Measurements from ENCODE around the gene PMEL.
"Not testable (repeated sequence)": the region's sequence is repeated elsewhere in the genome, so short reads cannot be mapped to it uniquely, and the experiment has no call there.

PMEL gene

DNA sequence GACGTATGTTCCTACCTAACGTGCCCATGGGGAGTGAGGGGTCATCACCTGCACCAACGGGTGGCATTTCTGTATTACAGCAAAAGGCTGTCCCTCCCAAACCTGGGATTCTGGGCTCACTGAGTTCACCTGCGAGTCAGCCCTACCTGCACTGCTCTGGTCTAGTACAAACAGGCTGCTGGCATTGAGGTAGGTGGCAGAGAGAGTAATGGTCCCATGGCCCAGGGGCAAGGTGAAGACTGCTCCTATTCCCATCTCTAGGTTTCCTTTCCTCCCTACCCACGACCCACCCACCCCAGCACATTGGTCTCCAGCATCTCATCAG lies 31.7 kb upstream of the PMEL start:
- H3K36me3 ChIP-seq (ENCODE audit: control insufficient read depth, insufficient read depth, low read length), result peaks cover 7% of the 10 kb centered on the region
- no peaks in the 10 kb centered on the region for H3K4me1 ChIP-seq (ENCODE audit: control insufficient read depth, insufficient read depth, low read length)
- H3K9ac ChIP-seq (ENCODE audit: low read depth, low read length), result peak overlapping the region; percentile 95
- peak overlapping the region; percentile 96 for H3K4me3 ChIP-seq (ENCODE audit: low read depth, low read length)
- no peaks in the 10 kb centered on the region for H3K27me3 ChIP-seq (ENCODE audit: control insufficient read depth, insufficient read depth, low read length)
- no peaks in the 10 kb centered on the region for H3K9me3 ChIP-seq (ENCODE audit: control insufficient read depth, insufficient read depth, low read length)

DNA sequence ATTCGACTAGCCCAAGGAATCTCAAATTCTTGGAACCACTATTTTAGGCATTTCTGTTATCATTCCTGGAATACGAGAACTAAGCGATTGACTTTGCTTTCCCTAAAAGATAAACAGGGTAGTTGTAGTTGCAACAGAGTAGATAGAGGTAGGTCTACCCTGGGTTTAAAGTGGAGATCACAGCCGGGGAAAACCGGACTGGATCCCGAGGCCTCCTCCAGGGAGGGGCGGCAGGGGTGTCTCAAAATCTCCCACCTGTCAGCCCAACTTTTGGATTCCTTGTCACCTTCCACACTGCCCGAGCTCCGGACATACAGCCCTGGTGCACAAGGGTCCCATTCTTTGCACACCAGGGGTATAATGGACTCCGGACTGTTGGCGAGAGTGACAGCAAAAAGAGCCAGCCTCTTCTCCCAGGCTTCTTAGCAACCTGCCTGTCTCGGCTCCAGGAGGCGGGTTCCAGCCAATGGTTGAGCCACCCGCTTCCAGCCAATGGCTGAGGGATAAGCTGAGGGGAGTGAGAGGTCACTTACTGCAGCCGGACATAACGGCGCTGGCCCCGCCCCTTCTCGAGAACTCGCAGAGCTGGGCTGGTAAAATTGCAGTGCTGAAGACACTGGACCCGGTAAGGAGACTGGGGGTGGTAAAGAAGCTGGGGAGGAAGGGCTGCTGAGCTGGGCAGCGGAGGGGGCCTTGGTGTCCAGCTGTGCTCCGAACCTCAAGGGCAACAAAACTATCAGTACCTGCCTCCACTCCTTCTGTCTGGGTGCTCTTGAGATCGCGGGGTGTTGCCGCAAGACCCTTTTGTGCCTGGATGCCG lies 31.1 kb upstream of the PMEL start, which contains the start of gene SUOX:
Gene SUOX (plus strand): TSS at position 562 of the 820 bp plus-strand sequence. CDS start 4,946 bp downstream, outside the sequence.
- peak within 1 kb of the TSS; percentile 96 for H3K4me3 ChIP-seq (ENCODE audit: low read depth, low read length)
- no peaks in the 10 kb centered on the region for H3K4me1 ChIP-seq (ENCODE audit: control insufficient read depth, insufficient read depth, low read length)
- peak within 1 kb of the TSS; percentile 95 for H3K9ac ChIP-seq (ENCODE audit: low read depth, low read length)
- no peaks in the 10 kb centered on the region for H3K9me3 ChIP-seq (ENCODE audit: control insufficient read depth, insufficient read depth, low read length)
- peaks cover 11% of the 10 kb centered on the region for H3K36me3 ChIP-seq (ENCODE audit: control insufficient read depth, insufficient read depth, low read length)
- no peaks in the 10 kb centered on the region for H3K27me3 ChIP-seq (ENCODE audit: control insufficient read depth, insufficient read depth, low read length)

DNA sequence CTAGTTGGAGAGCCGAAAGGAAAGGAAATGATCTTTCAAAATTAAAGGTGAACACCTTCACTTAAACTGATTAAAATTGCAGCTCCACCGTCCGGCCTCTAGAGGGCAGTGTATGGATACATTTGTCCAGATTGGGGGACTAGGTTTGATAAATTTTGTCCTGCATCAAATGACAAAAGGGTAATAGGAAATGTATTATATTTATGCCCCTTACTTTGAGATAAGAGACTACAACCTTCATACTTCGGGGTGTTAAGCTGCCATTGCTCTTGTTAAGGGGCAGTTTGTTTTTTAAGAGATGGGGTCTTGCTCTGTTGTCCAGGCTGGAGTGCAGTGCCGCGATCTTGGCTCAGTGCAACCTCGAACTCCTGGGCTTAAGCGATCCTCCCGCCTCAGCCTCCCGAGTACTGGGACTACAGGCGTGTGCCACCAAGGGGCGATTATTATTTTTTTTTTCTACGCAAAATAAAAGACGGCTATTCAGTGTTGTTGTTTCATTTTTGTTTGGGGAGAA lies 30.4 kb upstream of the PMEL start:
- Histone ChIP-seq H3K4me1 (ENCODE audit: control insufficient read depth, insufficient read depth, low read length) (no peaks in the 10 kb centered on the region), H3K27me3 (ENCODE audit: control insufficient read depth, insufficient read depth, low read length) (no peaks in the 10 kb centered on the region), H3K9ac (ENCODE audit: low read depth, low read length) (no peak overlapping the region), H3K4me3 (ENCODE audit: low read depth, low read length) (peak overlapping the region; percentile 78), H3K9me3 (ENCODE audit: control insufficient read depth, insufficient read depth, low read length) (no peaks in the 10 kb centered on the region), H3K36me3 (ENCODE audit: control insufficient read depth, insufficient read depth, low read length) (peaks cover 12% of the 10 kb centered on the region)

DNA sequence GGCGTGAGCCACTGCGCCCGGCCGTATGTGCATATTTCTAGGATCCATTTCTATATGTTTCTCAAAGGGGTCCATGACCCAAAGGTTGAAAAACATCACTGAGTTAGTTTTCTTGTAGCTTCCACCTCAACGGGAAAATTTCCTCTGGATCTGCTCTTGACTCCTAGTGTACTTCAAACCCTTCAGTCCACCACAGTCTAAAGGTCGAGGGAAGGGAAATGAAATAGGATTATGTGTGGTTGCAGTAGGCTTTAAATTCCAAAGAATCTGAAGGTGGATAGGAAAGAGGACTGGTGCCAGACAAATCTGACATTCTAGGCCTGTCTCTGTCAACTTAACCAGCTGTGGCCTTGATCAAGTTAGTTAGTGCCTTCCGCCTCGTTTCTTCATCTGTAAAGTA lies 29.5 kb upstream of the PMEL start:
- no peaks in the 10 kb centered on the region for H3K27me3 ChIP-seq (ENCODE audit: control insufficient read depth, insufficient read depth, low read length)
- H3K4me1 ChIP-seq (ENCODE audit: control insufficient read depth, insufficient read depth, low read length), result no peaks in the 10 kb centered on the region
- no peaks in the 10 kb centered on the region for H3K9me3 ChIP-seq (ENCODE audit: control insufficient read depth, insufficient read depth, low read length)
- no peak overlapping the region for H3K4me3 ChIP-seq (ENCODE audit: low read depth, low read length)
- peaks cover 19% of the 10 kb centered on the region for H3K36me3 ChIP-seq (ENCODE audit: control insufficient read depth, insufficient read depth, low read length)
- H3K9ac ChIP-seq (ENCODE audit: low read depth, low read length), result no peak overlapping the region

DNA sequence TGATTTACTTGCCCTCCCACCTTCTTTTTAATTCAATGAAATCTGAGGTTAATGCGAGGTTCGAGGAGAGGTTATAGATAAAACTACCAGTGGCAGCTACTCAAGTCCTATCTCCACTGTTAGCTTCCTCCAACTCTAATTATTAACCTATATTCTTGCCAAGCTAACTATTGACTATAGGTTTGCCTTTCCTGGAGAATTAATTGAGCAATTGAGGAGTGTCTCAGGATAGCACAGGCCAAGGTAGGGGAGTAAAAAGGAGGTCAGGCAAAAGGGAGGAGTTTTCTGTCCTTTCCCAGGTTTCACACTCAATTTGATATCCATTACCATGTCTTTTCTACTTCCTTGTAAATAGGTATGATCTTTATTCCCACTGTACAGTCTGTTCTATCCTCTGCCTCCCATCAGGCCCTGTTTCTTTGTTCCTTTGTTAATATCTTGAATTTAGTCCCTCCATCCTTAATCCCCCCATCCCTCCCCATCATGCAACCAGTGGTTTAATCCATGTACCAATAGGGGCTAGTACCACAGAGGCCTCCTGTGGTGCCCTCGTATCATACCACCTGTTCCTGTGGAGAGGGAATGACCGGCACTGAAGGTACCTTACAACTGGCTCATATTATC lies 27.5 kb upstream of the PMEL start:
- Histone ChIP-seq H3K36me3 (ENCODE audit: control insufficient read depth, insufficient read depth, low read length) (peaks cover 30% of the 10 kb centered on the region), H3K9me3 (ENCODE audit: control insufficient read depth, insufficient read depth, low read length) (no peaks in the 10 kb centered on the region), H3K9ac (ENCODE audit: low read depth, low read length) (no peak overlapping the region), H3K4me3 (ENCODE audit: low read depth, low read length) (no peak overlapping the region), H3K27me3 (ENCODE audit: control insufficient read depth, insufficient read depth, low read length) (no peaks in the 10 kb centered on the region), H3K4me1 (ENCODE audit: control insufficient read depth, insufficient read depth, low read length) (no peaks in the 10 kb centered on the region)

DNA sequence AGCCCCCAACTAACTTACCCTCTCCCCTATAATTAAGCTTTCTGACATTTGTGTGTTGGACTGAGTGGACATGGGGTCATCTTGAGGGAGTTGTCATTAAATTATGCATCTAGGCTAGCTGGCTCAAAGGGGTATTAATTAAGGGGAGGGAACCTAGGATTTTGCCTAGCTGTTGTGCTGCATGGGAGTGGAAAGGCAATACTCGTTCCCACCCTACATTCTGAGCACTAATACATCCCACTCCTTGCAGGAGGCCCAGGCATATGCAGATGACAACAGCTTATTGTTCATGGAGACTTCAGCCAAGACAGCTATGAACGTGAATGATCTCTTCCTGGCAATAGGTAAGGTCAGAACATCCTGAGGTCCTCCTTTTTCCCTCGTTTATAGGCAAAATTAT lies 25.3 kb upstream of the PMEL start:
- H3K4me3 ChIP-seq (ENCODE audit: low read depth, low read length), result no peak overlapping the region
- H3K9ac ChIP-seq (ENCODE audit: low read depth, low read length), result no peak overlapping the region
- H3K4me1 ChIP-seq (ENCODE audit: control insufficient read depth, insufficient read depth, low read length), result no peaks in the 10 kb centered on the region
- H3K36me3 ChIP-seq (ENCODE audit: control insufficient read depth, insufficient read depth, low read length), result peaks cover 32% of the 10 kb centered on the region
- no peaks in the 10 kb centered on the region for H3K9me3 ChIP-seq (ENCODE audit: control insufficient read depth, insufficient read depth, low read length)
- H3K27me3 ChIP-seq (ENCODE audit: control insufficient read depth, insufficient read depth, low read length), result no peaks in the 10 kb centered on the region

DNA sequence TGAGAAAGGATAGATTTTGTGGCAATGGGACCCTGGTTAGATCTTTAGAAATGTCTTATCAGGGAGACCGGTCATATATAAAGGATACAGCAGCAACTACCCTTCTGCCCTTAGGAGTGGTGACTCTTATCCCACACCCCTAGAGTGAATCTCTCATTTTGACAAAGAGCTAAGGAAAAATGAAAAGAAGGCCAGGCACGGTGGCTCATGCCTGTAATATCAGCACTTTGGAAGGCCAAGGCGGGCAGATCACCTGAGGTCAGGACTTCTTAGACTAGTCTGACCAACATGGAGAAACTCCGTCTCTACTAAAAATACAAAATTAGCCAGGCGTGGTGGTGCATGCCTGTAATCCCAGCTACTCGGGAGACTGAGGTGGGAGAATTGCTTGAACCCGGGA lies 20.1 kb upstream of the PMEL start:
- not testable (repeated sequence) for H3K4me1 ChIP-seq (ENCODE audit: control insufficient read depth, insufficient read depth, low read length); H3K9ac ChIP-seq (ENCODE audit: low read depth, low read length); H3K9me3 ChIP-seq (ENCODE audit: control insufficient read depth, insufficient read depth, low read length); H3K4me3 ChIP-seq (ENCODE audit: low read depth, low read length); H3K27me3 ChIP-seq (ENCODE audit: control insufficient read depth, insufficient read depth, low read length)
- peaks cover 17% of the 10 kb centered on the region for H3K36me3 ChIP-seq (ENCODE audit: control insufficient read depth, insufficient read depth, low read length)

DNA sequence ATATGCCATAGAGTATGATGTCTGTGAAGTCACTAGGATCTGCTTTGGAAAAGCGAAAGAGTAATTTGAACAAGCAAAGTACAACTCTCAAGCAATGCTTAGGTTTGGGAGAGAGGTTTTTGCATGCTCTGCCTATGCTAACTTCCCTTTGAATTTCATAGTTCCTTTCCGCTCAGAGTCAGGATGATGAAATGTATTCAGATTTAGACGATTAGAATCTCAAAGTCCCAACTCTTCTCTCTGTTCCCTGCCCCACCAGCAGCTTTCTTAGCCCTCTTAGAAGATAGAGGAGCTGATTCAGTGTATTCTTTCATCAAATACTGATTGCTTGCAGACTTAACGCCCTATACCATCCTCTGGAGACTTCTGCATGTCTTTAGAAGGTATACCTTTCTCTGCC lies 19.5 kb upstream of the PMEL start:
- H3K9me3 ChIP-seq (ENCODE audit: control insufficient read depth, insufficient read depth, low read length), result no peaks in the 10 kb centered on the region
- peaks cover 17% of the 10 kb centered on the region for H3K36me3 ChIP-seq (ENCODE audit: control insufficient read depth, insufficient read depth, low read length)
- H3K4me3 ChIP-seq (ENCODE audit: low read depth, low read length), result no peak overlapping the region
- no peaks in the 10 kb centered on the region for H3K4me1 ChIP-seq (ENCODE audit: control insufficient read depth, insufficient read depth, low read length)
- no peaks in the 10 kb centered on the region for H3K27me3 ChIP-seq (ENCODE audit: control insufficient read depth, insufficient read depth, low read length)
- no peak overlapping the region for H3K9ac ChIP-seq (ENCODE audit: low read depth, low read length)

DNA sequence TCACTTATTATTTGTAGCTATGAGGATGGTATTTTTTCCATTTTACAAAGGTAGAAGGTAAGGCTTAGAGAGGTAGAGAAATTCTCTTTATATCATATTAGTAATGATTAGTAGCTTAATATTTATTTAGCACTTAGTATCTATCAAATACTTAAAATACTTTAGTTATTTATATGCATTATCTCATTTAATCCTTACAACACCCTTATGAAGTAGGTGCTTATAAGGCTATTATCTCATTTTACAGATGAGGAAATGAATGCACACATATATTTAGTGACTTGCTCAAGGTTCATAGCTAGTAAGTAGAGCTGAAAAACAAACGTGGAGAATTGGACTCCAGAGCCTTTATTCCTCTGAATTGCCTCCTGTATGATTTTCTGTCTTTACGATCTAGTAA lies 19.0 kb upstream of the PMEL start:
- H3K9me3 ChIP-seq (ENCODE audit: control insufficient read depth, insufficient read depth, low read length), result no peaks in the 10 kb centered on the region
- H3K4me1 ChIP-seq (ENCODE audit: control insufficient read depth, insufficient read depth, low read length), result no peaks in the 10 kb centered on the region
- peaks cover 17% of the 10 kb centered on the region for H3K36me3 ChIP-seq (ENCODE audit: control insufficient read depth, insufficient read depth, low read length)
- no peaks in the 10 kb centered on the region for H3K27me3 ChIP-seq (ENCODE audit: control insufficient read depth, insufficient read depth, low read length)
- H3K4me3 ChIP-seq (ENCODE audit: low read depth, low read length), result no peak overlapping the region
- H3K9ac ChIP-seq (ENCODE audit: low read depth, low read length), result no peak overlapping the region

DNA sequence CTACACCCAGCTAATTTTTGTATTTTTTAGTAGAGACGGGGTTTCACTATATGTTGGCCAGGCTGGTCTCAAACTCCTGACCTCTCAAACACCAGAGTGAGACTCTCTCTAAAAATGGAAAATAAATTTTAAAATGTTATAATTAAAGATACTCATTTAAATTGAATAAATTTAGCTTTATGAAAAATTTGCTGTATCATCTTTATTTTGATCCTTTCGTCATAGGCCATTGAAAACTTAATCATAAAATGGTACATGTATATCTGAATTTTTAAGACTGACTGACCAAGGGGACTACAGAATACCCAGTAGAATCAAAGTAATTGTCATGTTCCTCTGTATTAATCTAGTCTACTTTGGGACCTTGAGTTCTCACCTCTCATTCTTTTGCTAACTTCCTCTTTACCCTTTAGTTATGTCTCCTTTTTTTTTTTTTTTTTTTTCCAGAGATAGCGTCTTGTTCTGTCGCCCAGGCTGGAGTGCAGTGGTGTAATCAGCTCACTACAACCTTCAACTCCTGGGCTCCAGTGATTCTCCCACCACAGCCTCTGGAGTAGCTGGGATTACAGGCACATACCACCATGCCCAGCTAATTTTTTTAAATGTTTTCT lies 17.5 kb upstream of the PMEL start:
- H3K36me3 ChIP-seq (ENCODE audit: control insufficient read depth, insufficient read depth, low read length), result peaks cover 9% of the 10 kb centered on the region
- H3K4me1 ChIP-seq (ENCODE audit: control insufficient read depth, insufficient read depth, low read length), result no peaks in the 10 kb centered on the region
- H3K9me3 ChIP-seq (ENCODE audit: control insufficient read depth, insufficient read depth, low read length), result no peaks in the 10 kb centered on the region
- no peak overlapping the region for H3K4me3 ChIP-seq (ENCODE audit: low read depth, low read length)
- no peak overlapping the region for H3K9ac ChIP-seq (ENCODE audit: low read depth, low read length)
- no peaks in the 10 kb centered on the region for H3K27me3 ChIP-seq (ENCODE audit: control insufficient read depth, insufficient read depth, low read length)

DNA sequence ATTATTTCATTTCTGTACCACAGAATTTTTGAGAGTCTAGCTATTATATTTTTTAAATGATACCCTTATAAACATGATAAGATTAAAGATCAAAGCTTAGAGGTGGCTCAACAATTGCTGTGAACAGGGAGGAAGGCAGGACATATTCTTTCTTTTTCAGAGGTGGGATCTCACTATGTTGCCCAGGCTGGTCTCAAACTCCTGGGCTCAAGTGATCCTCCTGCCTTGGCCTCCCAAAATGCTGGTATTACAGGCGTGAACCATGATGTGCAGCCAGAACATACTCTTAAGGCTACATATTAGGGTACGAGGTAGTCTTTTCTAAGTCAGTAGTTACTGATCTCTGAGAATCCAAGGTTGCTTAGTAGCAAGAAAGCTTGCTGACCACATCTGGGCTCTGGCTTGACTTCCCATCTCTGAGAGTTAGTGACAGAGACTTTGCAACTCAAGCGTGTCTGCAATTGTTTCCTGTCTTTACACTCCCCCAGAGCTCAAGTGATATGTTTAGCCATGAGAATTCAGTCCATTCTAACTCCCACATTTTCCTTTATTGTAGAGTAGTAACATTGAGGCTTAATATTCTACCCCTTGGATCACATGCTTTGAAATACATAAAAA lies 16.6 kb upstream of the PMEL start:
- Histone ChIP-seq H3K9ac (ENCODE audit: low read depth, low read length) (no peak overlapping the region), H3K4me1 (ENCODE audit: control insufficient read depth, insufficient read depth, low read length) (no peaks in the 10 kb centered on the region), H3K9me3 (ENCODE audit: control insufficient read depth, insufficient read depth, low read length) (no peaks in the 10 kb centered on the region), H3K27me3 (ENCODE audit: control insufficient read depth, insufficient read depth, low read length) (no peaks in the 10 kb centered on the region), H3K4me3 (ENCODE audit: low read depth, low read length) (no peak overlapping the region), H3K36me3 (ENCODE audit: control insufficient read depth, insufficient read depth, low read length) (peaks cover 11% of the 10 kb centered on the region)
